ENCODE data around the gene RPLP1.
A peak's percentile ranks its signal among the peaks of the same experiment; 100 is the strongest.

- TF ChIP-seq CTCF (IDR thresholded peaks at IDR 0.05), result peak in 3 of 6 experiments; percentile 38 to 47 (median 43)
- TF ChIP-seq POLR2A (IDR thresholded peaks at IDR 0.05), result no peak
Observed at GRCh38 chr15:69410248-69410874, 42.3 kb upstream of the RPLP1 start.
